Trophoblast cell (in vitro differentiated cells and primary cell): ENCODE results near the gene CELF6.

Experiments
- DNase-seq, 2 donors: peaks; one replicate each; pipeline ENCODE4 v3.0.0-alpha.2; 2016
- H2AFZ ChIP-seq: 2 replicates; pipeline ENCODE4 v1.6.1; 2013; ENCODE audit warnings: low read length, moderate library complexity, mild to moderate bottlenecking; ENCODE audit not compliant: insufficient read depth, poor library complexity
- H2AK5ac ChIP-seq: 2 replicates; pipeline ENCODE4 v1.6.1; 2013; ENCODE audit warnings: mild to moderate bottlenecking, low read length
- H2BK120ac ChIP-seq: 2 replicates; pipeline ENCODE4 v1.6.1; 2013; ENCODE audit warnings: low read length, mild to moderate bottlenecking, moderate library complexity; ENCODE audit not compliant: insufficient read depth, poor library complexity
- H2BK12ac ChIP-seq: 2 replicates; pipeline ENCODE4 v1.6.1; 2013; ENCODE audit warnings: mild to moderate bottlenecking, low read length, moderate library complexity
- H2BK5ac ChIP-seq: 2 replicates; pipeline ENCODE4 v1.6.1; 2013; ENCODE audit warnings: low read length, low read depth, moderate library complexity, mild to moderate bottlenecking; ENCODE audit not compliant: poor library complexity
- H3K14ac ChIP-seq: 2 replicates; pipeline ENCODE4 v1.6.1; 2013; ENCODE audit warnings: mild to moderate bottlenecking, low read length
- H3K18ac ChIP-seq: 2 replicates; pipeline ENCODE4 v1.6.1; 2013; ENCODE audit warnings: mild to moderate bottlenecking, low read length
- H3K23ac ChIP-seq: 2 replicates; pipeline ENCODE4 v1.6.1; 2013; ENCODE audit warnings: low read length
- H3K27ac ChIP-seq: 2 replicates; pipeline ENCODE4 v1.5.1; 2013; ENCODE audit warnings: low read depth, mild to moderate bottlenecking, inconsistent platforms, low read length, moderate library complexity
- H3K27me3 ChIP-seq: 2 replicates; pipeline ENCODE4 v1.6.1; 2013; ENCODE audit warnings: inconsistent platforms, mild to moderate bottlenecking, low read length, moderate library complexity; ENCODE audit not compliant: insufficient read depth
- H3K36me3 ChIP-seq, 2 experiments: 1 replicate in 1 of 2; 2 replicates in 1 of 2; pipeline ENCODE4 v1.6.1; 2013; ENCODE audit warnings: low read length in 2 of 2, mild to moderate bottlenecking in 2 of 2, moderate library complexity in 1 of 2; ENCODE audit not compliant: insufficient read depth in 2 of 2, control insufficient read depth in 1 of 2
- H3K4ac ChIP-seq: 2 replicates; pipeline ENCODE4 v1.6.1; 2013; ENCODE audit warnings: low read depth, mild to moderate bottlenecking, low read length, moderate library complexity
- H3K4me1 ChIP-seq, 2 experiments: 1 replicate in 1 of 2; 2 replicates in 1 of 2; pipeline ENCODE4 v1.6.1; 2013; ENCODE audit warnings: low read length in 2 of 2, mild to moderate bottlenecking in 2 of 2, moderate library complexity in 1 of 2; ENCODE audit not compliant: insufficient read depth in 2 of 2, control insufficient read depth in 1 of 2
- H3K4me2 ChIP-seq: 2 replicates; pipeline ENCODE4 v1.6.1; 2013; ENCODE audit warnings: inconsistent platforms, mild to moderate bottlenecking, low read length, moderate library complexity
- H3K4me3 ChIP-seq: 2 replicates; pipeline ENCODE4 v1.5.1; 2013; ENCODE audit warnings: mild to moderate bottlenecking, low read depth, low read length, inconsistent platforms
- H3K79me1 ChIP-seq: one replicate; pipeline ENCODE4 v1.6.1; 2013; ENCODE audit warnings: low read length
- H3K79me2 ChIP-seq: 2 replicates; pipeline ENCODE4 v1.6.1; 2013; ENCODE audit warnings: low read length, mild to moderate bottlenecking; ENCODE audit not compliant: control insufficient read depth, insufficient read depth, poor library complexity
- H3K9ac ChIP-seq: 2 replicates; pipeline ENCODE4 v1.6.1; 2013; ENCODE audit warnings: mild to moderate bottlenecking, low read length
- H3K9me3 ChIP-seq: 2 replicates; pipeline ENCODE4 v1.6.1; 2013; ENCODE audit warnings: low read depth, mild to moderate bottlenecking, control low read depth, inconsistent platforms, low read length; ENCODE audit not compliant: insufficient read depth
- H4K12ac ChIP-seq: 2 replicates; pipeline ENCODE4 v1.6.1; 2013; ENCODE audit warnings: low read depth, mild to moderate bottlenecking, low read length, moderate library complexity
- H4K8ac ChIP-seq: 2 replicates; pipeline ENCODE4 v1.6.1; 2013; ENCODE audit warnings: low read depth, mild to moderate bottlenecking, low read length, moderate library complexity
- H4K91ac ChIP-seq: one replicate; pipeline ENCODE4 v1.6.1; 2013; ENCODE audit warnings: low read depth, mild to moderate bottlenecking, low read length, moderate library complexity
- WGBS: extraction: QIAGEN DNeasy Blood & Tissue Kit; methylation state at CpG from one replicate; pipeline ENCODE4 v1.1.7; 2013; ENCODE audit warnings: missing lambda C conversion rate; ENCODE audit not compliant: insufficient read length, insufficient coverage; ENCODE audit errors: extremely low coverage; 5-methylcytosine and 5-hydroxymethylcytosine counted together

Gene CELF6

GRCh38 chr15:72271221-72271620 lies 48.7 kb downstream of the CELF6 start:
- no CpG with 5 or more reads among the region's 4 CpGs for WGBS
- Histone ChIP-seq H2AFZ (no peak overlapping the region), H3K14ac (no peak overlapping the region), H3K18ac (no peak overlapping the region), H2BK12ac (no peak overlapping the region), H3K4ac (no peak overlapping the region), H2AK5ac (no peak overlapping the region), H3K9me3 (peaks cover 1% of the 10 kb centered on the region), H3K23ac (no peak overlapping the region), H3K36me3 (peaks cover 6 to 11% of the 10 kb centered on the region in 2 experiments), H3K27me3 (no peaks in the 10 kb centered on the region), H3K4me1 (no peaks in the 10 kb centered on the region), H2BK5ac (no peak overlapping the region), H4K8ac (no peak overlapping the region), H3K27ac (no peak overlapping the region), H2BK120ac (no peak overlapping the region), H3K4me3 (no peak overlapping the region), H3K4me2 (no peak overlapping the region), H4K12ac (no peak overlapping the region), H3K79me2 (peaks cover 5% of the 10 kb centered on the region), H3K79me1 (peaks cover 5% of the 10 kb centered on the region), H3K9ac (no peak overlapping the region), H4K91ac (no peak overlapping the region)
- no peak for DNase-seq

- H2BK5ac ChIP-seq: no peak overlapping the region
Observed at GRCh38 chr15:72269739-72270138, 50.2 kb downstream of the CELF6 start.

GRCh38 chr15:72265031-72265430 lies 54.9 kb downstream of the CELF6 start:
- peak in 1 of 2 donors; percentile 40 for DNase-seq
- Histone ChIP-seq H3K4me1 (no peaks in the 10 kb centered on the region), H4K91ac (no peak overlapping the region), H2BK5ac (no peak overlapping the region), H3K4me2 (no peak overlapping the region), H2AFZ (no peak overlapping the region), H3K36me3 (peaks cover 19 to 46% of the 10 kb centered on the region in 2 experiments), H2AK5ac (no peak overlapping the region), H4K8ac (no peak overlapping the region), H2BK12ac (no peak overlapping the region), H3K27ac (no peak overlapping the region), H3K4me3 (no peak overlapping the region), H3K79me1 (no peaks in the 10 kb centered on the region), H3K9ac (no peak overlapping the region), H3K23ac (no peak overlapping the region), H3K18ac (no peak overlapping the region), H2BK120ac (no peak overlapping the region), H3K79me2 (no peaks in the 10 kb centered on the region), H3K4ac (no peak overlapping the region), H3K14ac (no peak overlapping the region), H3K27me3 (no peaks in the 10 kb centered on the region), H4K12ac (no peak overlapping the region), H3K9me3 (peaks cover 1% of the 10 kb centered on the region)
- no CpG with 5 or more reads among the region's 5 CpGs for WGBS

More at GRCh38 chr15:72269739-72270138, 50.2 kb downstream of the CELF6 start:
- Histone ChIP-seq H3K23ac (no peak overlapping the region), H3K9me3 (peaks cover 1% of the 10 kb centered on the region), H3K4me1 (no peaks in the 10 kb centered on the region), H3K27ac (no peak overlapping the region), H2AFZ (no peak overlapping the region), H3K79me1 (peaks cover 5% of the 10 kb centered on the region), H4K8ac (no peak overlapping the region), H4K12ac (no peak overlapping the region), H3K18ac (no peak overlapping the region), H3K79me2 (peaks cover 5% of the 10 kb centered on the region), H2BK12ac (no peak overlapping the region), H3K9ac (no peak overlapping the region), H2AK5ac (no peak overlapping the region), H4K91ac (no peak overlapping the region), H3K4ac (no peak overlapping the region), H3K4me2 (no peak overlapping the region), H3K4me3 (no peak overlapping the region), H2BK120ac (no peak overlapping the region), H3K14ac (no peak overlapping the region), H3K36me3 (peaks cover 9 to 24% of the 10 kb centered on the region in 2 experiments), H3K27me3 (no peaks in the 10 kb centered on the region)
- WGBS: no CpG with 5 or more reads among the region's 4 CpGs
- no peak for DNase-seq

GRCh38 chr15:72252663-72253299 lies 67.2 kb downstream of the CELF6 start:
- Histone ChIP-seq H2AFZ (no peak overlapping the region), H4K8ac (no peak overlapping the region), H4K91ac (no peak overlapping the region), H2BK120ac (no peak overlapping the region), H4K12ac (no peak overlapping the region), H3K4me3 (no peak overlapping the region), H2BK12ac (no peak overlapping the region), H3K9ac (no peak overlapping the region), H2AK5ac (no peak overlapping the region), H3K4me2 (no peak overlapping the region), H2BK5ac (no peak overlapping the region), H3K23ac (no peak overlapping the region), H3K4ac (no peak overlapping the region), H3K27ac (no peak overlapping the region), H3K79me2 (no peaks in the 10 kb centered on the region), H3K36me3 (peaks cover 23 to 49% of the 10 kb centered on the region in 2 experiments), H3K18ac (no peak overlapping the region), H3K27me3 (no peaks in the 10 kb centered on the region), H3K14ac (no peak overlapping the region), H3K79me1 (no peaks in the 10 kb centered on the region), H3K4me1 (no peaks in the 10 kb centered on the region), H3K9me3 (no peaks in the 10 kb centered on the region)
- 100% methylated on average over 1 of the region's 10 CpGs for WGBS
- no peak for DNase-seq
